OCI-LY7 (cell line): ENCODE measurements around the gene GPR137B. TPM values are rescaled to one million over a fixed set of nuclear protein-coding genes. Genes with fewer than 3 reads are reported as not detected.

ENCODE experiments used
- BruUV-seq: library from RNA; stranded (reverse); fragments of 400-500 nt; replicated peaks from 2 replicates; lab custom pipeline; 2021; lab: Mats Ljungman, UMichigan
- CTCF ChIA-PET: fragments of 300-600 bp; sonication (Branson Sonifier 250); formaldehyde crosslinking; loops from one replicate; lab custom pipeline; 2022; ENCODE audit warnings: antibody characterized with exemption; ENCODE audit not compliant: unreplicated experiment; lab: Charles Lee
- POLR2A ChIA-PET: fragments of 300-600 bp; sonication (Branson Sonifier 250); formaldehyde crosslinking; loops from one replicate; lab custom pipeline; 2022; ENCODE audit warnings: antibody characterized with exemption; lab: Charles Lee
- DNase-seq: peaks from one replicate; pipeline ENCODE4 v3.0.0-alpha.2; 2015; ENCODE audit warnings: low spot score
- H2AFZ ChIP-seq: fragments of 200-600 bp; sonication (generic), shearing (Covaris generic); 2 replicates; pipeline ENCODE4 v1.6.1; 2014; ENCODE audit warnings: mild to moderate bottlenecking, antibody characterized with exemption, low read length, moderate library complexity
- H3K27ac ChIP-seq: fragments of 200-600 bp; sonication (generic); 2 replicates; pipeline ENCODE4 v1.5.1; 2014; ENCODE audit warnings: mixed run types, low read depth, mild to moderate bottlenecking, moderate library complexity, low read length, inconsistent platforms; ENCODE audit not compliant: poor library complexity, severe bottlenecking
- H3K36me3 ChIP-seq: fragments of 200-600 bp; sonication (generic); 2 replicates; pipeline ENCODE4 v1.6.1; 2014; ENCODE audit warnings: mild to moderate bottlenecking, antibody characterized with exemption, low read length, moderate library complexity, mixed read lengths; ENCODE audit not compliant: insufficient read depth
- H3K4me1 ChIP-seq: fragments of 200-600 bp; sonication (generic); 2 replicates; pipeline ENCODE4 v1.5.1; 2014; ENCODE audit warnings: mild to moderate bottlenecking, low read length; ENCODE audit not compliant: insufficient read depth, poor library complexity, severe bottlenecking
- H3K4me2 ChIP-seq: fragments of 200-600 bp; sonication (generic); 2 replicates; pipeline ENCODE4 v1.6.1; 2014; ENCODE audit warnings: mild to moderate bottlenecking, low read length
- H3K4me3 ChIP-seq: fragments of 200-600 bp; sonication (generic); 2 replicates; pipeline ENCODE4 v1.5.1; 2014; ENCODE audit warnings: mild to moderate bottlenecking, low read depth, low read length; ENCODE audit not compliant: poor library complexity, severe bottlenecking
- H3K79me2 ChIP-seq: fragments of 200-600 bp; sonication (generic); 2 replicates; pipeline ENCODE4 v1.6.1; 2016; ENCODE audit warnings: low read depth, mild to moderate bottlenecking, low read length, moderate library complexity, mixed read lengths; ENCODE audit not compliant: insufficient read depth
- H3K9me2 ChIP-seq: fragments of 200-600 bp; sonication (generic); 2 replicates; pipeline ENCODE4 v1.6.1; 2016; ENCODE audit warnings: mild to moderate bottlenecking, low read length, mixed read lengths; ENCODE audit not compliant: insufficient read depth
- H3K9me3 ChIP-seq: fragments of 200-600 bp; sonication (generic); 2 replicates; pipeline ENCODE4 v1.6.1; 2014; ENCODE audit warnings: mild to moderate bottlenecking, mixed run types, low read length, mixed read lengths
- H4K20me1 ChIP-seq: fragments of 200-600 bp; sonication (generic); 2 replicates; pipeline ENCODE4 v1.6.1; 2014; ENCODE audit warnings: mild to moderate bottlenecking, antibody characterized with exemption, low read length, moderate library complexity, mixed read lengths; ENCODE audit not compliant: insufficient read depth
- CTCF ChIP-seq: fragments of 200-600 bp; sonication (generic); conservative IDR thresholded peaks from 2 replicates; pipeline ENCODE4 v1.5.1; 2014; ENCODE audit warnings: mild to moderate bottlenecking, antibody characterized with exemption, low read length, moderate library complexity, mixed read lengths
- EZH2phosphoT487 ChIP-seq: fragments of 200-600 bp; sonication (generic); IDR thresholded peaks from 2 replicates; pipeline ENCODE4 v1.6.1; 2018; ENCODE audit warnings: low read depth, borderline replicate concordance, mild to moderate bottlenecking, mixed run types, antibody characterized with exemption, low read length, moderate library complexity, mixed read lengths
- intact Hi-C: fragments of 100-400 bp; cut with micrococcal nuclease; formaldehyde crosslinking; loops from one replicate; pipeline ENCODE4 v1.10.0; 2022; ENCODE audit not compliant: unreplicated experiment
- total RNA-seq, 2 experiments: library from RNA; depleted of rRNA in 1 of 2; stranded (reverse); fragments of >200 nt in 1 of 2; shearing (Covaris generic) in 1 of 2; gene quantifications; 2 replicates each; pipeline ENCODE4 v1.2.3, GENCODE V29; 2014 to 2022

The GPR137B gene
- total RNA-seq, 2 experiments from 2014 or later = 2.8 to 3.1 TPM

GRCh38 chr1:236111527-236112331 lies 30.6 kb upstream of the GPR137B start:
- TF ChIP-seq CTCF = no peak
- TF ChIP-seq EZH2phosphoT487 = no peak
- POLR2A ChIA-PET = no interaction called here
- H3K4me1 ChIP-seq = no peaks in the 10 kb centered on the region
- H3K36me3 ChIP-seq = no peaks in the 10 kb centered on the region
- no peak overlapping the region for H3K27ac ChIP-seq
- H3K79me2 ChIP-seq = no peaks in the 10 kb centered on the region
- CTCF ChIA-PET = no interaction called here
- H3K9me2 ChIP-seq = no peaks in the 10 kb centered on the region
- H2AFZ ChIP-seq = no peak overlapping the region
- intact Hi-C loops = no loop called here
- no TSS peak for BruUV-seq
- no peak overlapping the region for H3K4me2 ChIP-seq
- no peak for DNase-seq
- H4K20me1 ChIP-seq = no peaks in the 10 kb centered on the region
- no peak overlapping the region for H3K4me3 ChIP-seq
- no peaks in the 10 kb centered on the region for H3K9me3 ChIP-seq

- DNase-seq = no peak
- ChIA-PET POLR2A (interaction anchor here (0.7 kb wide), 1 partner anchor 30 kb away, joined by 3 read pairs; the partner anchor contains the start of gene GPR137B), CTCF (no interaction called here)
- no peak for TF ChIP-seq EZH2phosphoT487
- no peak for TF ChIP-seq CTCF
- no peaks in the 10 kb centered on the region for H3K79me2 ChIP-seq
- H3K4me3 ChIP-seq = no peak overlapping the region
- H3K9me2 ChIP-seq = no peaks in the 10 kb centered on the region
- H2AFZ ChIP-seq = no peak overlapping the region
- H3K4me2 ChIP-seq = no peak overlapping the region
- BruUV-seq = no TSS peak
- no peaks in the 10 kb centered on the region for H3K4me1 ChIP-seq
- no peaks in the 10 kb centered on the region for H3K36me3 ChIP-seq
- no peak overlapping the region for H3K27ac ChIP-seq
- no peaks in the 10 kb centered on the region for H3K9me3 ChIP-seq
- no peaks in the 10 kb centered on the region for H4K20me1 ChIP-seq
- intact Hi-C loops = no loop called here
These were observed 30.1 kb upstream of the GPR137B start for GRCh38 chr1:236112332-236112627.

- Histone ChIP-seq H2AFZ (no peak overlapping the region), H3K79me2 (no peaks in the 10 kb centered on the region), H3K4me3 (no peak overlapping the region), H3K27ac (no peak overlapping the region), H3K4me2 (no peak overlapping the region), H3K4me1 (no peaks in the 10 kb centered on the region), H3K9me3 (no peaks in the 10 kb centered on the region), H3K9me2 (no peaks in the 10 kb centered on the region), H3K36me3 (no peaks in the 10 kb centered on the region), H4K20me1 (no peaks in the 10 kb centered on the region)
- intact Hi-C loops = no loop called here
- POLR2A ChIA-PET = no interaction called here
- TF ChIP-seq EZH2phosphoT487 (no peak), CTCF (no peak)
- BruUV-seq = no TSS peak
- DNase-seq = no peak
- CTCF ChIA-PET = no interaction called here
These were observed 28.9 kb upstream of the GPR137B start for GRCh38 chr1:236113324-236114032.
